ENCODE measurements around the gene RFWD3.
A peak's percentile ranks its signal among the peaks of the same experiment; 100 is the strongest.

Gene RFWD3

GRCh38 chr16:74591876-74592650 is 74.6 kb downstream of the RFWD3 start:
- H3K4me3 Mint-ChIP-seq, result no peak overlapping the region

GRCh38 chr16:74586948-74587347 is 79.7 kb downstream of the RFWD3 start:
- DNase-seq (no peak), ATAC-seq (no peak)
- H3K4me3 Mint-ChIP-seq, result no peak overlapping the region
- peaks cover 75% of the 10 kb centered on the region for H3K4me1 Mint-ChIP-seq
- H3K27ac Mint-ChIP-seq, result peak overlapping the region; percentile 12
- H3K9me3 Mint-ChIP-seq, result no peaks in the 10 kb centered on the region
- peaks cover 21% of the 10 kb centered on the region for H3K36me3 Mint-ChIP-seq (ENCODE audit: low read depth)
- no peaks in the 10 kb centered on the region for H3K27me3 Mint-ChIP-seq

More at GRCh38 chr16:74591876-74592650, 74.6 kb downstream of the RFWD3 start:
- ATAC-seq (no peak), DNase-seq (no peak)
- Mint-ChIP-seq H3K27me3 (no peaks in the 10 kb centered on the region), H3K36me3 (ENCODE audit: low read depth) (peaks cover 15% of the 10 kb centered on the region), H3K9me3 (no peaks in the 10 kb centered on the region), H3K4me1 (peaks cover 62% of the 10 kb centered on the region), H3K27ac (no peak overlapping the region)

- H3K27ac Mint-ChIP-seq, result no peak overlapping the region
Measured at GRCh38 chr16:74585846-74586443, 80.7 kb downstream of the RFWD3 start.

GRCh38 chr16:74583926-74584666 is 82.6 kb downstream of the RFWD3 start:
- peaks cover 81% of the 10 kb centered on the region for H3K4me1 Mint-ChIP-seq
- no peaks in the 10 kb centered on the region for H3K27me3 Mint-ChIP-seq
- H3K36me3 Mint-ChIP-seq (ENCODE audit: low read depth), result peaks cover 22% of the 10 kb centered on the region

More at GRCh38 chr16:74585846-74586443, 80.7 kb downstream of the RFWD3 start:
- H3K27me3 Mint-ChIP-seq, result no peaks in the 10 kb centered on the region
- H3K9me3 Mint-ChIP-seq, result no peaks in the 10 kb centered on the region
- H3K4me3 Mint-ChIP-seq, result no peak overlapping the region
- DNase-seq (no peak), ATAC-seq (no peak)
- peaks cover 77% of the 10 kb centered on the region for H3K4me1 Mint-ChIP-seq
- peaks cover 23% of the 10 kb centered on the region for H3K36me3 Mint-ChIP-seq (ENCODE audit: low read depth)

GRCh38 chr16:74582970-74583369 is 83.7 kb downstream of the RFWD3 start:
- no peaks in the 10 kb centered on the region for H3K9me3 Mint-ChIP-seq
- no peak for ATAC-seq
- no peak overlapping the region for H3K4me3 Mint-ChIP-seq
- peaks cover 19% of the 10 kb centered on the region for H3K36me3 Mint-ChIP-seq (ENCODE audit: low read depth)
- no peak for DNase-seq
- peaks cover 83% of the 10 kb centered on the region for H3K4me1 Mint-ChIP-seq
- no peaks in the 10 kb centered on the region for H3K27me3 Mint-ChIP-seq
- peak overlapping the region; percentile 14 for H3K27ac Mint-ChIP-seq

More at GRCh38 chr16:74583926-74584666, 82.6 kb downstream of the RFWD3 start:
- Mint-ChIP-seq H3K4me3 (no peak overlapping the region), H3K9me3 (no peaks in the 10 kb centered on the region), H3K27ac (peak overlapping the region; percentile 6)
- no peak for DNase-seq
- no peak for ATAC-seq

- DNase-seq (no peak), ATAC-seq (peak; percentile 51)
- H3K27me3 Mint-ChIP-seq, result no peaks in the 10 kb centered on the region
- no peaks in the 10 kb centered on the region for H3K9me3 Mint-ChIP-seq
- peaks cover 15% of the 10 kb centered on the region for H3K36me3 Mint-ChIP-seq (ENCODE audit: low read depth)
- H3K27ac Mint-ChIP-seq, result peak overlapping the region; percentile 81
- H3K4me3 Mint-ChIP-seq, result no peak overlapping the region
- peaks cover 76% of the 10 kb centered on the region for H3K4me1 Mint-ChIP-seq
Measured at GRCh38 chr16:74580833-74581232, 85.8 kb downstream of the RFWD3 start.

GRCh38 chr16:74578838-74579237 is 87.8 kb downstream of the RFWD3 start:
- no peaks in the 10 kb centered on the region for H3K27me3 Mint-ChIP-seq
- H3K4me3 Mint-ChIP-seq, result no peak overlapping the region
- H3K9me3 Mint-ChIP-seq, result no peaks in the 10 kb centered on the region
- peaks cover 10% of the 10 kb centered on the region for H3K36me3 Mint-ChIP-seq (ENCODE audit: low read depth)
- peak overlapping the region; percentile 42 for H3K27ac Mint-ChIP-seq
- no peak for ATAC-seq
- no peak for DNase-seq
- peaks cover 75% of the 10 kb centered on the region for H3K4me1 Mint-ChIP-seq

GRCh38 chr16:74578433-74578832 is 88.2 kb downstream of the RFWD3 start:
- DNase-seq (no peak), ATAC-seq (no peak)
- no peaks in the 10 kb centered on the region for H3K9me3 Mint-ChIP-seq
- H3K36me3 Mint-ChIP-seq (ENCODE audit: low read depth), result peaks cover 7% of the 10 kb centered on the region
- peaks cover 75% of the 10 kb centered on the region for H3K4me1 Mint-ChIP-seq
- H3K27ac Mint-ChIP-seq, result peak overlapping the region; percentile 62
- no peaks in the 10 kb centered on the region for H3K27me3 Mint-ChIP-seq
- no peak overlapping the region for H3K4me3 Mint-ChIP-seq

GRCh38 chr16:74577882-74578366 is 88.8 kb downstream of the RFWD3 start:
- H3K27ac Mint-ChIP-seq, result peak overlapping the region; percentile 62
- ATAC-seq, result peak; percentile 62
- H3K36me3 Mint-ChIP-seq (ENCODE audit: low read depth), result peaks cover 6% of the 10 kb centered on the region
- no peaks in the 10 kb centered on the region for H3K9me3 Mint-ChIP-seq
- DNase-seq, result no peak
- peaks cover 73% of the 10 kb centered on the region for H3K4me1 Mint-ChIP-seq
- no peaks in the 10 kb centered on the region for H3K27me3 Mint-ChIP-seq
- no peak overlapping the region for H3K4me3 Mint-ChIP-seq

GRCh38 chr16:74575807-74576643 is 90.7 kb downstream of the RFWD3 start:
- Mint-ChIP-seq H3K4me3 (no peak overlapping the region), H3K4me1 (peaks cover 70% of the 10 kb centered on the region), H3K27me3 (no peaks in the 10 kb centered on the region), H3K9me3 (no peaks in the 10 kb centered on the region), H3K36me3 (ENCODE audit: low read depth) (peaks cover 2% of the 10 kb centered on the region), H3K27ac (peak overlapping the region; percentile 19)
- ATAC-seq (no peak), DNase-seq (no peak)

GRCh38 chr16:74575175-74575806 is 91.4 kb downstream of the RFWD3 start:
- H3K4me3 Mint-ChIP-seq, result no peak overlapping the region
- H3K9me3 Mint-ChIP-seq, result no peaks in the 10 kb centered on the region
- peak overlapping the region; percentile 19 for H3K27ac Mint-ChIP-seq
- H3K36me3 Mint-ChIP-seq (ENCODE audit: low read depth), result peaks cover 2% of the 10 kb centered on the region
- DNase-seq (no peak), ATAC-seq (no peak)
- H3K27me3 Mint-ChIP-seq, result no peaks in the 10 kb centered on the region
- peaks cover 69% of the 10 kb centered on the region for H3K4me1 Mint-ChIP-seq

- Mint-ChIP-seq H3K36me3 (ENCODE audit: low read depth) (peaks cover 2% of the 10 kb centered on the region), H3K4me3 (no peak overlapping the region), H3K9me3 (no peaks in the 10 kb centered on the region), H3K27ac (no peak overlapping the region), H3K27me3 (no peaks in the 10 kb centered on the region), H3K4me1 (peaks cover 76% of the 10 kb centered on the region)
- ATAC-seq (no peak), DNase-seq (no peak)
Measured at GRCh38 chr16:74574146-74574545, 92.5 kb downstream of the RFWD3 start.

GRCh38 chr16:74573622-74574021 is 93.1 kb downstream of the RFWD3 start:
- no peak overlapping the region for H3K27ac Mint-ChIP-seq
- H3K36me3 Mint-ChIP-seq (ENCODE audit: low read depth), result peaks cover 2% of the 10 kb centered on the region
- no peaks in the 10 kb centered on the region for H3K9me3 Mint-ChIP-seq
- no peak for ATAC-seq
- no peak for DNase-seq
- no peaks in the 10 kb centered on the region for H3K27me3 Mint-ChIP-seq
- peaks cover 76% of the 10 kb centered on the region for H3K4me1 Mint-ChIP-seq
- H3K4me3 Mint-ChIP-seq, result no peak overlapping the region
